Measurements from ENCODE around the gene SERPINH1.

The SERPINH1 gene

DNA sequence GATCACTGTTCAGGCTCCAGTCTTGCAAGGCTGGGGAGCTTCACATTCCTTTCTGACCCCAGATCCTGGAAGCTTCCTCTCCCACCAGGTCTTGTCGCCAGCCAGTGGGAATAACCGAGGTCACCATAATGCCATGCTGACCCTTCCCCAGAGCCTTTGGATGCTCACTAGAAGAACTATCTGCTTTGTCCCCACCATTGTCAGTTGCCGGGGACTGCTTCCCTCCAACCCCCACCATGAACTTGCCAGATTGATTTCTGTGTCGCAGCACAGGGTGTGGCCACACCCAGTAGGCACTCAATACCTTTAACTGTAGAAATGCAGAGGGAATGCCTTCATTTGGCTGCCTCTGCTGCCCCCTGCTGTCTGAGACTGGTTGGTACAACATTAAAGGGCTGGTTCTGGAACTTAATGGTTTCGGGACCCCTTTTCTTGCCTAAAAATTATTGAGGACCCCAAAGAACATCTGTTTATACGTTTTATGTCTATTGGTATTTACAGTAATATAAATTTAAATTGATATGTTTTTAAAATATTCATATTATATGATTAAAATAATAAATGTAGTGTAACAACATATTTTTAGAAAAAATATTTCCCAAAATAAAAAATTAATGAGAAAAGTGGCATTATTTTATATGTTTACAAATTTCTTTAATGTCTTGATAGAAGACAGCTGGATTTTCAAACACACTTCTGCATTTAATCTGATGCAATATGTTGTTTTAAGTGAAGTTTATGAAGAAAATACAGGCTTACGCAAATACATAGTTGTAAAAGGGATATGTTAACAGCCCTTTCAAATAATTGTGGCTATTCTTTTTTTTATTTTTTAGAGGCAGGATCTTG lies 29.6 kb upstream of the SERPINH1 start:
- peak; percentile 75 to 86 (median 83) for DNase-seq

DNA sequence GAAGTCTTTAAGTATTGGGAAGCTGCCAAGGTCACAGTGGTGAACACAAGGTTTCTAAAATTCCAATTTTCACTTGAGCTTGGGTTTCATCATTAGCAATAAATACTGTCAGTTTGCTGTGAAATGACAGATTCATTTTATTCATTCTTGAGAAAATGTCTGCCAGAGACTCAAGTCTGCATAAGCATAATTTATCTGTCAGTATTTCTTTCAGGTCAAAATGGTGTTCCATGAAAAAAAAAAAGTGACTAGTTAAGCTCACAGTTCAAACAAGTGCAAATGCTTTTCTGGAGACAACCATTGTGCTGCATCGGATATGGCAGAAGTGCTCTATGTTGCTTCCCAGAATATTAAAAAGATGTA lies 28.2 kb upstream of the SERPINH1 start:
- DNase-seq, result no peak

DNA sequence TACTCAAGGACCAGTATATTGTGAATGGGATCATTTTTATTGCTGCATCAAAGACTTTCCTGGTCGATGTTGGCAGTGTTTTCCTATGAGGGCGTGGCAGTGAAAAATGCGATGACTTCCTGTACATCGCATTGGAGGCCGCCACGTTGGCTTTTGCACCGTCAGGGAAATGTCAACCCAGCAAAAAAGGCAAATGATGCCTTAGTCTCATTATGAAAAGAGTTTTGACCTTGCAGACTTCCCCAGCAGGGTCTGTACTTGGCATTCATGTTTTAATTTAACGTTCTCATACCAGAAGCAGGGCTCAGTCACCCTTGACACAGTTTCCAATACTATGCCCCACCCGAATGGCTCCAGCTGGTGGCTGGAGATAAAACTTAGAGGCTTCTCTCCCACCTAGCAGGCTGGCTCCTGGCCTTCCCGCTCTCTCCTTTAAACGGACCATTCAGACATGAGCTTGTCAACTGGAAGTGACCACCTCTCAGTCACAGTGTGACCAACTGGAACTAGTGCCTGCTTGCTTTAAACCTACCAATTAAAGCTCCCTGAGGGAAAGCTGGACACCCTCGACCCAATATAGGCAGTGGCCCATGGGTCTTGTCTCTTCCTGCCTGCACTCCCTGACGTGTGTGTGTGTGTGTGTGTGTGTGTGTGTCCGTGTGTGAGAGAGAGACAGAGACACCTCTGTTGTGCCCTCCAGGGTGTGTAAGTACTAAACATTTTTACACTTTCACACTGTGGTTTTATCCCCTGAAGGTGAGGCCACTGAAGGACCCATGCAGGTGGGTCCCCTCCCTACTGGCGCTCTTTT lies 27.6 kb upstream of the SERPINH1 start:
- no peak for DNase-seq

DNA sequence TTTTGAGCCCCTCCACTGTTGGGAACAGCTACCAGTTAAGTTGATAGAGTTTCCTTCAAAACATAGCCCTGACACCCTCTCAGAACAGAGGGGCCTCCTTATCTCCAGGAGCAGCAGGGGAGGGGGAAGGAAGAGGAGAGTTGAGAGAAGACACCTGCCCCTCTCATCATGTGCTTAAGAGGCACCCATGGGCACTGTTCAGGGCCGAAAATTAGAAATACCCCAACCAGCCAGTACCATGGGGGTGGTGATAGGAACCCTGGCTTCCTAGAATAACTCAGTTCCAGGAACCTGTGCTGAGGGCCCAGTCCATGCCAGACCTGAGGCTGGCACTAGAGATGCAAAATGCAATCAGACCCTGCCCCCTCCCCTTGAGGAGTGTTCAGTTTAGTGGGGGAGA lies 27.0 kb upstream of the SERPINH1 start:
- DNase-seq, result no peak

DNA sequence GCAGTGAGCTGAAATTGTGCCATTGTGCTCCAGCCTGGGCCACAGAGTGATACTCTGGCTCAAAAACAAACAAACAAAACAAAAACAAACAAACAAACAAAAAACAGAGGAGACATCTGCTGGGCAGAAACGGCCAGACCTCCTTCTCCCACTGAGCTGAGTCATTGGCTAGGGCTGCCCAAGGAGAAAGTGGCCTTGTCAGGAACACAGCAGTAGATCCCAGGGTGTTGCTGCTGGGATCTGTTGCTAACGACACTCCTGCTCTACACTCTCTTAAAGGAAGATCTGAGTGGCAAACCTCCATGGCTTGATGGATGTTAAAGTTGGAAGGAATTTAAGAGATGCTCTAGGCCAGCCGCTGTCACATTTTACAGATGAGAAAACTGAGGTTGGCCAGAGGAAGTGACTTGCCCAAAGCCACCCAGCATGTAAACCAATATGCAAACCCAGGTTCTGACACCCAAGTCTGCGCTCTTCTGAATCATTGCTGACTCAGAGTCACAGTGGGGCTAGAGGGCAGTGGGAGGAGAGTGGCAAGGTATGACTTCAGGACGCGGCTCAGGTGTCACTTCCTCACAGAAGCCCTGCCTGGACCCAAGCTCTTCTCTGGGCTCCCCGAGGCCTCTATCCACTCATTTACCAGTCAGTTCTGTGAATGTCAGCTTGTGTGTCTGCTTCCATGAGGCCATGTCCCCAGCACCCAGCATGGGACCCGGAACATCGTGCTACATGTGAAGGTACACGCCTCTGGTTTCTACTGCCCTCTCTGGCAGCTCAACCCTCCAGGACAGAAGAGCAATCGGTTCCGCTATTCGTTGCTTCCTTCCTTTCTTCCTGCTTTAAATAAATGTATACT lies 25.0 kb upstream of the SERPINH1 start:
- DNase-seq, result peak; percentile 55 to 74 (median 73)

DNA sequence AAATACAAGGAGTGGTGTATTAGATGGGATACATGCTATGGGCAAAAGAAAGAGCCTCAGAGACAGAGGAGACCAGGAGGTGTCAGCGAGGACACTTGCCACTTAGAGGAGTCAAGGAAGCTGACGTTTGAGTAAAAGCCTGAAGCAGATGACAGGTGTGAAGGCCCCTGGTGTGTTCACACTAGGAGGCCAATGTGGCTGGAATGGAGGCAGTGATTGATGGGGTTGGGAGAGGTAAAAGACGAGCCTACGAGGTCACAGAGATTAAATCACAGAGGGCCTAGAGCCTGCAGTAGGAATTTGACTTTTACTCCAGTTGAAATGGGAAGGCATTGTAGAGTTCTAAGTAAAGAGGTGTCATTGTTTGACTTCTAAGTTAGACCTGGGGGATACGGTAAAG lies 24.3 kb upstream of the SERPINH1 start:
- DNase-seq, result no peak

DNA sequence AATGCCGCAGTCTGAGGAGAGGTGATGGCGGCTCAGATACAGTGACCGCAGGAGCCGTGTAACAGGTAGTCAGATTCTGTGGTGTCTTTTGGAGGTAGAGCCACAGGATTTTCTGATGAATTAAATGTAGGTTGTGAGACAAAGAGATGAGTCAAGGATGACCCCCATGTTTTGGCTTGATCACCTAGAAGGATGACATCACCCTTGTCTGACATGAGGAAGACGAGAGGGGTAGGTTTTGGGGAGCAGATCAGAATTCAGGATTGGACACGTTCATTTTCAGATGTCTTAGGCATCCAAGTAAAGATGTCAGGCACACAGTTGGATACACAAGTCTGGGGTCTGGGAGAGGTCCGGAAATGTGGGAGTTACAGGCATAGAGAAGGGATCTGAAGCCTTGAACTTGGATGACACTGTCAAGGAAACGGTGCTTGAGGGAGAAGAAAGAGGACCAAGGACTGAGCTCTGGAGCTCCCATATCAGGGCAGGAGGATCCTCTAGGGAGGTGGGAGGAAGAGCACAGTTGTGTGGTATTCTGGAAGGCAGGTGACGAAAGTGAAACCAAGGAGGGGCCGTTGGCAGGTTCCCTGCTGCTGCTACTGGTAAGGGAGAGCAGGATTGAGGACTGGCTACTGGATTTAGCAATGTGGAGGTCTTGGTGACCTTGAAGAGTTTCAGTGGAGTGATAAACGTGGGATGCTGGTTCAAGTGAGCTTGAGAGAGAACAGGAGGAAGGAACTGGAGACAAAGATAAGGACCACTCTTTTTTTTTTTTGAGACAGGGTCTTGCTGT lies 23.7 kb upstream of the SERPINH1 start:
- DNase-seq, result no peak

DNA sequence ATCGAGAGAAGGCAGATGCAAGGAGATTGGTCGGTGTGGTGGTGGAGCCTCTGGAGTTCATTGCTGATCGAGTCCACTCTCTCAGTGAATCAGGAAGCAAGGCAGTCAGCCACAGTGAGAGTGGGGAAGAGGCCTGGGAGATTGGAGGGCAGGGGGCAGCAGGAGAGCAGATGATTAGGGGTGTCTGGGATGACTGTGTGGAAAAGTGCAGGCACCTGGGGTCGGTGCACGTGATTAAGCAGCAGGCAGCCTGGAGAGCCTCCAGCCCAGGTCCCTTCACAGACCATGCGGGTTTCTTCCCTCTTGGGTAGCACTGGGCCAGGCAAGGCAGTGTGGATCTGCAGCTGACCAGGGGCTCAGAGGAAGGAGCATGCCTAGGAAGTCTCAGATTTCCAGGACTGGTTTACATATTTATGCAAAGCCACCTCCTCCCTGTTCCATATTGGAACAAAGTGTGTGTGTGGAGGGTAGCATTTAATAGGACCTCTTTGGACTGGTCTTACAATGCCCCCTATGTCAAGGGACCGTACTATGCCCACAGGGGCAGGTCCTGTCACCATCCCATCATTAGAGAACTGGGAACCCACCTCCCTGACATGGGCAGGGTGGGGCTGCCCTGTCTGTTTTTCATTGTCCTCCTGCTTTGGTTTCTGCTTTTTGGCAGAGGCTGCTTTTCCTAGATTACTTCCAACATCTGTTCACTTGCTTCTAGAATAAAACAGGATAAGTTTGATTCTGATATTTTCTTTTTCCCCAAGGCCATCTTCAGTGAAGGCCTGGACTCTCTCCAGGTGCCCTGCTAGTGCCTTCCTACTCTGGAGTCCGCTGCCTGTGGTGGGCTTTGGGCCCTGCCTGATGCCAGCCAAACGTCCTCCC lies 22.4 kb upstream of the SERPINH1 start:
- no peak for DNase-seq

DNA sequence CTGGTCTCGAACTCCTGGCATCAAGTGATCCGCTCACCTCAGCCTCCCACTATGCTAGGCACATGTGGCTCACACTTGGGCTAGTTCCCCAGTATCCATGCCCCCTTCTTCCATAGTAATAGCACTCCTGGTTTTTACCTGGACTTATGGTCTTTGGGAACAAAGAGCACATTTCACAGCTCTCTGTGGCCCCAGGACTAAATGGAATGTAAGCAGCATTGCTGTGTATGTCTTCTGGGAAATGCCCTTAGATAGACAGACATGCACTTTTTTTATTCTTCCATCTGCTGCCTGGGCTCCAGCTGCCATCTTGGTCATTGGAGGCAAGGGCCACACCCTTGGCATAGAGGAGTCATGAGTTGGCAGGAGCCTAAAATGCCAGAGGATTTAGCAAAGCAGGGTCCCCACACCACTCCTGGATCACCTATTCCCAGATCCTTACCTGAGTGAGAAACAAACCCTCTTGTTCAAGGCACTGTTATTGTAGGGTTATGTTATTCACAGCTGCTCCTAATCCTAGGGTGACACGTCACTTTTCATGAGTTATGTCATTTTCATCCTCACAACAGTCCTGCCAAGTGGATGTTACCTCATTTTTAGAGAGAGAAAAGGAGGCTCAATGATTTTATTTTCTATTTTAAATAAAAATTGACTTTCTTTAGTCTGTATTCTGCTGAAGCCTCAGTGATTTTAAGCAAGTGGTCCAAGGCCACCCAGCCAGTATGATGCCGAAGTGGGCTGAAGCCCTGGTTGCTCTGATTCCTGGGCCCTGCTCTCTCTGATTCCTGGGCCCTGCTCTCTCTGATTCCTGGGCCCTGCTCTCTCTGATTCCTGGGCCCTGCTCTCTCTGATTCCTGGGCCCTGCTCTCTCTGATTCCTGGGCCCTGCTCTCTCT lies 20.6 kb upstream of the SERPINH1 start:
- DNase-seq, result no peak

DNA sequence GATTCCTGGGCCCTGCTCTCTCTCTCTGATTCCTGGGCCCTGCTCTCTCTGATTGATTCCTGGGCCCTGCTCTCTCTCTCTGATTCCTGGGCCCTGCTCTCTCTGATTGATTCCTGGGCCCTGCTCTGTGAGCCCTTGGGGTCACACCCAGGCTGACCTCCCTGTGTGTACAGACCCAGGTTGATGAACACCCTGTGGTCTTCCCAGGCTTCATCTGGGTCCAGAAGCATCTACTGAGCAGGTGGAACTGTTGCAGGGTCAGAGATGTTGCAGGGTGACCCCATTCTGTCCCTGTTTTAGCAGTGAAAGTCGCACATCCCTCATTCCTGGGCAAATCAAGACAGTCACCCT lies 20.0 kb upstream of the SERPINH1 start:
- DNase-seq, result no peak

DNA sequence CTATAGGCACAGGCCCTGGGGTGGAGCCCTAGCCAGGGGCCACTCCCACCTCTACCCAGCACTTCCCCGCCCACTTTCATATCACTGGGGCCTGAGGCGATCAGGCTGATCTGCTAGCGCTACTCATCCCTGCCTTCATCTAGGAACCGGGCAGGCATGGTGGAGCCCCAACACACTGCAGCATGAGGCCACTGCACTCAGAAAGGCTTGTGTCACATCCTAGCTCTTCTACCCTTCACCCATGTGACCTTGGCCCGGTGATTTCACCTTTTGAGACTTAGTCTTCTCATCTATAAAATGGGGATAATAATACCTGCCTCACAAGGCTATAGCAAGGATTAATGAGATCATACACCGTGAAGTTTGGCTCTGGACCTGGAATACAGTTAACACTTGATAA lies 18.2 kb upstream of the SERPINH1 start:
- no peak for DNase-seq

DNA sequence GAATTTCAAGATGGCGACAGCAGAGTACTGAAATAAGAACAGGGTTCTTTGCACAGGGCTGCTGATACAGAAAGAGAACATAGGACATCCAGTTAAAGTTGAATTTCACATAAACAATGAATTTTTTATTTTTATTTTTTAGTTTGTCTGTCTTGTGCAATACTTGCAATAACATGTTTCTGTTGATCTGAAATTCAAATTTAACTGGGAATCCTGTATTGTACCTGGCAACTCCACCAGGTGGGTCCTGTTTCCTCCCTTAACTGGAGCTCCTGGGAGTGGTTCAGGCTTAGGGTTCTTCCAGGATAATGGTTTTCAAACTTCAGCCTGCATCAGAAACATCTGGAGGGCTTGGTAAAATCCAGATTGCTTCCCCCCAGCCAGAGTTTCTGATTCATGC lies 14.9 kb upstream of the SERPINH1 start:
- no peak for DNase-seq

DNA sequence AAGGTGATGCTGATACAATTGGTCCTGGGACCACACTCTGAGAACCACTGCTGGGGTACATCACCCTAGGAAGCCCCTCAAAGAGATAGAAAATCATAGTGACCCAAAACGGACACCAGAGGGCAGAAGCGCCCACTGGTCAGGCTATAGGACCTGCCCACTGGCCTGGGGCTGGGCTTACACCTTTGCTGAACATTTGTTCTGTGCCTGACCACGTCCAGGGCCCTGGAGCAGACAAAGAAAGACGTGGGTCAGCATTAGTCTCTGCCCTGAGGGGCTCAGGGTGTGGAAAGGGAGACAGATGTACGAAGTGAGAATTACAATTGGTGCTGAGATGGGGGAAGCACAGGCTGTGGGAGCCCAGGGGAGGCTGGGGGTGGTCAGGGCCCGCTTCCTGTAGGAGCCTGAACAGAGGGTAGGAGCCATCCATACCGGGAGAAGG lies 14.4 kb upstream of the SERPINH1 start:
- peak; percentile 62 to 72 (median 68) for DNase-seq

DNA sequence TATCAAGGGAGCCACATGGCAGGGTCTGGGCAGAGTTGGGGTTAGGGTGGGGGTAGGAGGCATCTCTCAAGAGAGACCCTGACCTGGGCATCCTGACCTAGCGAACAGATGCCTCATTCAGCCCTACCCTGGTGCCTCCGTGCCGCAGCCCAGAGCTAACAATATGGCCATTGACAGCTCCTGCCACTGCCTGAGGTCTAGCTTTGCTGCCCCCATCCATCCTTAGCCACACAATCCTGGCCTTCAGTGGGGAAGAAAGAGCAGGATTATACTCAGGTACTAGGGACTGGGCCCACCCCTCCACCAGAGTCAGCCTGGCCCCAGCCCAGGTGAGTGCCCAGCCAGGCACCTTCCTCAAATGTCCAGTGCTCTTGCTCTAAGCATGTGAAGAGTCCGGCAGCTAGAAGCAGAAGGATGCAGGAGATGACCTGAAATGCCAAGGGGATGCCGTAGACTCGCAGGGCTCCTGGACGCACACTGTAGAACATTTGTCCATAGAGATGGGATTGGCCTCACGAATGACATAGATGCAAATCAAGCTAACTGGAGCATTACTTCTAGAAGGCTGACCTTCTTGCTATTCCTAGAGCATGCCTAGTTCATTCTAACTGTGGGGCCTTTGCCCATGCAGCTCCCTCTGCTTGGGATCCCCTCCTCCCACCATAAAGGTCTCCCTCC lies 13.3 kb upstream of the SERPINH1 start:
- DNase-seq, result no peak

DNA sequence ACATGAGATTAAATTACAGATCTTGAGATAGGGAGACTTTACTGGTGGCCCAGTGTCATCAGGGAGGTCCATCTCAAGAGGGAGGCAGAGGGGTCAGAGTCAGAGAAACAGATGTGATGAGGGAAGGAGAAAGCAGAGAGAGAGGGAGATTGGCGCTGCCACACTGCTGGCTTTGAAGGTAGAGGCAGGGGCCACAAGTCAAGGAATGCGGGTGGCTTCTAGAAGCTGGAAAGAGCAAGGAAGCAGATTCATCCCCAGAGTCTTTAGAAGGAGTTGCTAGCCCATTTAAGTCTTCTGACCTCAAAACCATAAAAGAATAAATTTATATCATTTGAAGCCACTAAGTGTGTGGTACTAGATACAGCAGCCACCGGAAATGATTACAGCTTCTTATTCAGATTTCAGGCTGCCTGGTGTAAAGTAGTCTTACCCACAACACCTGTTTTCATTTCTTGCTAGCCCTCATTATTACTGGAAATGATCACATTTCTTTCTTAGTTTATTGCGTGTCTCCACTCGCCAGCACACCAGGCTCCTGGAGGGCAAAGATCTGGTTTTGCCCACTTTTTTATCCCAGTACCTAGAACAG lies 12.6 kb upstream of the SERPINH1 start:
- DNase-seq, result no peak

DNA sequence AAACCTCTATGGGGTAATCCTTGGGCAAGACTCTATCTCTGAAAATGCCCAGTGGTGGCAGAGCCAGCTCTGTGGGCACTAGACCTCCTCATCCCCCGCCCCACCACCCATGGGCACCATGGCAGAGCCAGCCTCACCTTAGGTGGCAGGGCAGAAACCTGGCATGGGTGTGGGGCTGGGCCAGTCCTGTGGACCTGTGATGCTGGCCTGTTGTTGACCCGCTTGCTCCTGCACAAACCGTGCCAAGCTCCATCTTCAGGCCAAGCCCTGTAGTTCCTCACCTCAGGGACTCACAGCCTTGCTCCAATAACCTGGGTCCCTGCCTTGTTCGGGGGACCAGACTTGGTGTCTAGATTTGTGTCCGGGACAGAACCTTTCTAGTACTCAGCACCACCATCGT lies 8.9 kb upstream of the SERPINH1 start:
- no peak for DNase-seq

DNA sequence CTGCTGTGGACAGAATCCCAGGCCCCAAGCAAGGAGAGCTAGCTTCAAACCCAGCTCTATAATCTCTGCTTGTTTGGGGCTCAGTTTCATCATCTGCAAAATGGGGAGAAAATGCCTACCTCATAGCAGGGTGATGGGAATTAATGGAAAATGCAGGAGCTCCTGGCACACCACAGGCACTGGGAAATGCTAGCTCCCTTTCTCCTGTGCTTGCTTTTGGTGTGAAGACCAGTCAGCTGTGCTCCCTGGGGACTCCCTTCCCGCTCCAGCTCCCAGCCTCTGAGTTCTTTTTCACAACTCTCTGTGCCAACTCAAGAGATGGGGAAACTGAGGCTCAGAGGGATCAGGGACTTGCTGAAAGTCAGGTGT lies 8.2 kb upstream of the SERPINH1 start:
- no peak for DNase-seq

DNA sequence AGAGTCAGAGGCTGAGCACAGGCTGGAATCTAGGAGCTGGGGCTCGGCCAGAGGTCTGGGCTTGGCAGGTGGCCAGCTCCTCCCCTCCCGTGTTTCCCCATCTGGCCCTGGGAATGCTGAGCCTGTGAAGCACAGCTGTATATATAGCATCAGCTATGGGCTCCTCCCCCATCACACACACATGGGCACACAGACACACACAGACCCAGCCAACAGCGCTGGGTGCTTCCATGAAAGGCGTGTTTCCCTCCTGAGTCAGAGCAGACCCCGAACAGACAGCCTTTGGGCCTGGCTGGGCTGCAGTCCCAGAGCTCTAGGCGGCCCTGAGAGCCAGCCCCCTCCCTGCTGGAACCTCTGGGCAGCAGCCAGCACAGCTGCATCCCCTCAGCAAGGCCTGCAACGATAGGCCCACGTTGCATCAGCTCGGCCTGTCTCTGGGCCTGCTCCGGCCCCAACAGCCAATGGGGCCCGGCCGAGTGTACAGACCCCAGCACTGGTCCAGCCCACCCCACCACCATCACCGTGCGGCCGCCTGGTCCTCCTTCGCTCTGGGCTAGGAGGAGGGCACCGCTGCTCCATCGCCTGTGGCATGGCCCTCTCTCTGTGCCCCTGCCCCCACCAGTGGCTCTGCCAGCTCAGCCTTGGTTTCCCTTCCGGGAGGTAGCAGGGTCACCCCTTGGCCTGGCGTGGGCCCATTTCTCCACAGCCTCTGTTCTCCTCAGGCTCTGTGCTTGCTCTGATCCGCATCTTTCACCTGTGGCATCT lies 7.6 kb upstream of the SERPINH1 start:
- DNase-seq, result no peak

All from suppressor macrophage (primary cell).